ENCODE measurements around the gene MZF1.

MZF1 gene

DNA sequence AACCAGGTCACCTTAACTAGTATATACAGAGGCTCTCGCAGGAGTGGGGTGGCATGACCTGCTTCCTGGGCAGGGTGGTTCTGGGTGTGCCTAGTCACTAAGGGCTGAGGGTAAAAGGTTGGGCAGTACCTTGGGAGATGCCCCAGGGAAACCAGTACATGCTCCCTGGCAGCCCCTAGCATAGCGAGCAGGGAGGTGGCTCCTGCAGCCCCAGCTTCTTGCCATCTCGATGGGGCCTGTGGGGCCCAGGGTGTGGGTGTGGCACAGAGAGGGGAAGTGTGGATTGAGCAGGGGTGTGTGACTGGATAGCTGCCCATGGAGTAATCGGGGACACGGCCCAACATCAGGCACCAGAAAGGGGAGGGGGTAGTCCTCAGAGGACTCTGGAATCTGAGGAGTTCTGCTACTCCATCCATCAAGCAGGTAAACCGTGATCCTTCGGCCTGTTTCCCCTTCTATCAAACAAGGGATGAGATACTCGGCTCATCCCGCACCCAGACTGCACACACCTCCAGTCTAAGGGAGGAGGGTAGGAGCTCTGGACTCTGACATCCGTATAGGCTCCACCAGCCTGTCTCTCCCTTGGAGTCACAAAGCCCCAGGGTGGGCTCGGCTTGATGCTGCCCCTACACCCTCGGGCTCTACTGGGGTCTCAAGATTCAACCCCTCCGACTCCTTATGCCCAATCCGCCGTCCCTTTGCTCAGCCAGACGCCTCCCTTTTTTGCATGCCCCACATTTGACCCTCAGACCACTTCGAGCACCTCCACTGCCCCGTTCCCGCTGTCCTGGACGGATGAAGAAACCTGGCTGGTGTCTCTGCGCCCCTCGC lies 54.7 kb downstream of the MZF1 start:
- Histone ChIP-seq H3K4me1 (ENCODE audit: control insufficient read depth in 1 of 2, insufficient read depth in 1 of 2, low read depth in 1 of 2, low read length in 1 of 2) (peaks cover 35 to 45% of the 10 kb centered on the region in 2 experiments), H3K27me3 (no peaks in the 10 kb centered on the region), H3K9me3 (no peaks in the 10 kb centered on the region), H3K36me3 (peaks cover 21% of the 10 kb centered on the region), H3K4me3 (ENCODE audit: low read depth in 1 of 2, low read length in 1 of 2) (peak overlapping the region; percentile 65 to 74), H3K27ac (peak overlapping the region; percentile 86)
- TF ChIP-seq, protein P1, sequence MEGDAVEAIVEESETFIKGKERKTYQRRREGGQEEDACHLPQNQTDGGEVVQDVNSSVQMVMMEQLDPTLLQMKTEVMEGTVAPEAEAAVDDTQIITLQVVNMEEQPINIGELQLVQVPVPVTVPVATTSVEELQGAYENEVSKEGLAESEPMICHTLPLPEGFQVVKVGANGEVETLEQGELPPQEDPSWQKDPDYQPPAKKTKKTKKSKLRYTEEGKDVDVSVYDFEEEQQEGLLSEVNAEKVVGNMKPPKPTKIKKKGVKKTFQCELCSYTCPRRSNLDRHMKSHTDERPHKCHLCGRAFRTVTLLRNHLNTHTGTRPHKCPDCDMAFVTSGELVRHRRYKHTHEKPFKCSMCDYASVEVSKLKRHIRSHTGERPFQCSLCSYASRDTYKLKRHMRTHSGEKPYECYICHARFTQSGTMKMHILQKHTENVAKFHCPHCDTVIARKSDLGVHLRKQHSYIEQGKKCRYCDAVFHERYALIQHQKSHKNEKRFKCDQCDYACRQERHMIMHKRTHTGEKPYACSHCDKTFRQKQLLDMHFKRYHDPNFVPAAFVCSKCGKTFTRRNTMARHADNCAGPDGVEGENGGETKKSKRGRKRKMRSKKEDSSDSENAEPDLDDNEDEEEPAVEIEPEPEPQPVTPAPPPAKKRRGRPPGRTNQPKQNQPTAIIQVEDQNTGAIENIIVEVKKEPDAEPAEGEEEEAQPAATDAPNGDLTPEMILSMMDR (IDR thresholded peaks at IDR 0.05): no peak

GRCh38 chr19:58516964-58517833 lies 55.9 kb downstream of the MZF1 start:
- no peaks in the 10 kb centered on the region for H3K27me3 ChIP-seq
- no peaks in the 10 kb centered on the region for H3K9me3 ChIP-seq
- H3K4me3 ChIP-seq (ENCODE audit: low read depth in 1 of 2, low read length in 1 of 2): no peak overlapping the region

DNA sequence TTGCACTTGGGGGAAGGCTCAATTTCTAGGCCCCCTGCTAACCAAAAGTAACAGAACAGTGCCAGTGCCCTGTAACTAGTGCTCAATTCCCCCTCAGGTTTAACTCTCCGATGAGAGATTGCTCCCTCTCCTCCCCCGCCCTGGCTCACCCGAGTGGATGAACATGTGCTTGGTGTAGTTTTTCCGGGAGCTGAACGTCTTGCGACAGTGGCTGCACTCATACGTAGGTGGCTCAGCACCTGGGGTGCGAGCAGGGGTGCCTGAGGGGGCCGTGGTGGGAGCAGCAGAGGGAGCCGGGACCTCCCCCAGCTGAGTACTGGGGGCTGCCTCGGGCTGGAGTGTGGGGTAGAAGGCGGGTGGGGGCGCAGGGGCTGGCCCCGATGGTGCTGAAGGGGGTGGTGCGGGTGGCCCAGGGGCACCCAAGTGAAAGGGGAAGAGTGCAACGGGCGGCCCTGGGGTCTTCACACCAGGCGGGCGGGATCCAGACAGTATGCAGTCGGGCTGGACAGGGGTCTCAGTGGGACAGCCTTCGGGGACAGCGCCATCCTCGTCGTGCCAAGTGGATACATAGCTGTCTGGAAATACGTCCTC lies 56.8 kb downstream of the MZF1 start:
- Histone ChIP-seq H3K27ac (no peak overlapping the region), H3K4me1 (ENCODE audit: control insufficient read depth in 1 of 2, insufficient read depth in 1 of 2, low read depth in 1 of 2, low read length in 1 of 2) (peaks cover 35 to 46% of the 10 kb centered on the region in 2 experiments), H3K4me3 (ENCODE audit: low read depth in 1 of 2, low read length in 1 of 2) (no peak overlapping the region), H3K27me3 (no peaks in the 10 kb centered on the region), H3K36me3 (peaks cover 27% of the 10 kb centered on the region), H3K9me3 (no peaks in the 10 kb centered on the region)
- TF ChIP-seq, protein P1 (IDR thresholded peaks at IDR 0.05): no peak

More at GRCh38 chr19:58516964-58517833, 55.9 kb downstream of the MZF1 start:
- TF ChIP-seq, protein P1 (IDR thresholded peaks at IDR 0.05): no peak
- Histone ChIP-seq H3K36me3 (peaks cover 27% of the 10 kb centered on the region), H3K27ac (no peak overlapping the region), H3K4me1 (ENCODE audit: control insufficient read depth in 1 of 2, insufficient read depth in 1 of 2, low read depth in 1 of 2, low read length in 1 of 2) (peaks cover 35 to 46% of the 10 kb centered on the region in 2 experiments)

DNA sequence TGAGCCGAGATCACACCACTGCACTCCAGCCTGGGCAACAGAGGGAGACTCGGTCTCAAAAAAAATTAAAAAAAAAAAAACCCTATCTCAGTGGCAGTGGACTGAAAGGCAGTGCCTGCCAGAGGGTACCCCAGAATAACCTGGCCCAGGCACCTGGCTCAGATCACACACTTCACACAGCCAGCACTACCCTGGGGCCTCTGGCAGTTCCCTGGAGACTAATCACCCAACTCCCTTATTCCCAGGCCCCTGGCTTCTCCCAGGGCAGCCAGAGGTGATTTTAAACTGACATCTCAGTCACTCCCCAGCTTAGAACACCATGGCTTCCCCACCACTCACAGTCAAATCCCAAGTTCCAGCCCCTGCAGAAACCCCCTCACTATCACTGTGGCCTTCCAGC lies 57.9 kb downstream of the MZF1 start:
- no peaks in the 10 kb centered on the region for H3K9me3 ChIP-seq
- no peak overlapping the region for H3K27ac ChIP-seq
- H3K4me1 ChIP-seq (ENCODE audit: control insufficient read depth in 1 of 2, insufficient read depth in 1 of 2, low read depth in 1 of 2, low read length in 1 of 2): peaks cover 31 to 43% of the 10 kb centered on the region in 2 experiments
- no peak overlapping the region for H3K4me3 ChIP-seq (ENCODE audit: low read depth in 1 of 2, low read length in 1 of 2)
- H3K27me3 ChIP-seq: no peaks in the 10 kb centered on the region
- H3K36me3 ChIP-seq: peaks cover 31% of the 10 kb centered on the region
- TF ChIP-seq, protein P1 (IDR thresholded peaks at IDR 0.05): no peak

DNA sequence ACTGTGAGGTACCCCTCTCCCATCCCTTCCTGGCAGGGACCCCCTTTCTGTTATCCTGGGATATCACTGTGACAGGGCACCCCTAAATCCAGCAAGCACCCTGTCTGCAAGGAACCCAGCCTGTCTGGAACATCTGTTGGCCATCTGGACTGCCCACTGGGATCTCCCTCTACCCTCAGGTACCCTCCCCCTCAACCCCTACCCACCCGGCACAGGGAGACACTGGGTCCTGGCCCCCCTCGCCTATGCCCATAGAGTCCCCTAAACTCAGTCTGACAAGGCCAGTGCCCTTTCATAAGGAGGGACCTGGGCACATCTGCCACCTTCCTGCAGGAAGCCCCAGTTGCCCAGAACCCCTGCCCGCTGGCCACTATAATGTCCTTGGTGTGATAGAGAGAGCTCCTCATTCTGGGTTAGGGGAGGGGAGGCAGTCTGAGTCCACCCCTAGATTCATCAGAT lies 58.5 kb downstream of the MZF1 start:
- TF ChIP-seq, protein P1 (IDR thresholded peaks at IDR 0.05): no peak
- H3K27ac ChIP-seq: no peak overlapping the region
- H3K4me3 ChIP-seq (ENCODE audit: low read depth in 1 of 2, low read length in 1 of 2): peak overlapping the region; percentile 41 to 60
- no peaks in the 10 kb centered on the region for H3K9me3 ChIP-seq
- H3K36me3 ChIP-seq: peaks cover 32% of the 10 kb centered on the region
- H3K4me1 ChIP-seq (ENCODE audit: control insufficient read depth in 1 of 2, insufficient read depth in 1 of 2, low read depth in 1 of 2, low read length in 1 of 2): peaks cover 25 to 36% of the 10 kb centered on the region in 2 experiments
- no peaks in the 10 kb centered on the region for H3K27me3 ChIP-seq
